Ishikawa (cell line): ENCODE data around the gene FGGY.

Experiments used
- CEBPB ChIP-seq: IDR thresholded peaks from 2 replicates; pipeline ENCODE4 v1.6.1; 2012
- CREB1 ChIP-seq: IDR thresholded peaks from 2 replicates; pipeline ENCODE4 v1.6.1; 2012; ENCODE audit warnings: low read depth
- EP300 ChIP-seq: IDR thresholded peaks from 2 replicates; pipeline ENCODE4 v1.6.1; 2012; ENCODE audit warnings: borderline replicate concordance
- NFIC ChIP-seq: IDR thresholded peaks from 2 replicates; pipeline ENCODE4 v1.6.1; 2012
- RAD21 ChIP-seq: IDR thresholded peaks from 2 replicates; pipeline ENCODE4 v1.6.1; 2012; ENCODE audit warnings: low read depth
- REST ChIP-seq: IDR thresholded peaks from 2 replicates; pipeline ENCODE4 v1.6.1; 2012; ENCODE audit warnings: low read depth, mild to moderate bottlenecking
- TAF1 ChIP-seq: IDR thresholded peaks from 2 replicates; pipeline ENCODE4 v1.6.1; 2012; ENCODE audit warnings: low read depth, mild to moderate bottlenecking
- YY1 ChIP-seq: IDR thresholded peaks from 2 replicates; pipeline ENCODE4 v1.6.1; 2012; ENCODE audit warnings: low read depth
- ZBTB7A ChIP-seq: IDR thresholded peaks from 2 replicates; pipeline ENCODE4 v1.6.1; 2012; ENCODE audit warnings: low read depth

- TF ChIP-seq CREB1: no peak
- TF ChIP-seq ZBTB7A: no peak
- no peak for TF ChIP-seq NFIC
- no peak for TF ChIP-seq EP300
- no peak for TF ChIP-seq YY1
- TF ChIP-seq REST: no peak
- no peak for TF ChIP-seq RAD21
- no peak for TF ChIP-seq TAF1
- TF ChIP-seq CEBPB: no peak
Measured at GRCh38 chr1:59680044-59680443, 383.1 kb downstream of the FGGY start.
